ENCODE results near the gene PGS1.

The PGS1 gene

GRCh38 chr17:78414178-78415162, 36.0 kb downstream of the PGS1 start:
- TF ChIP-seq CTCF (IDR thresholded peaks at IDR 0.05; ENCODE audit: low read depth, low read length), result no peak
- no peak for TF ChIP-seq MAX (IDR thresholded peaks at IDR 0.05; ENCODE audit: low read depth, low read length)
- no peak for TF ChIP-seq POLR2A (IDR thresholded peaks at IDR 0.05; ENCODE audit: extremely low read depth, insufficient read length)
- TF ChIP-seq MYC (IDR thresholded peaks at IDR 0.05; ENCODE audit: low read depth, low read length), result no peak
- no peak for DNase-seq (ENCODE audit: low read depth)
- H3K4me3 ChIP-seq (ENCODE audit: low read depth, low read length), result no peak overlapping the region

- H3K4me3 ChIP-seq (ENCODE audit: low read depth, low read length), result no peak overlapping the region
- DNase-seq (ENCODE audit: low read depth), result peak; percentile 26
- TF ChIP-seq POLR2A (IDR thresholded peaks at IDR 0.05; ENCODE audit: extremely low read depth, insufficient read length), result no peak
- no peak for TF ChIP-seq CTCF (IDR thresholded peaks at IDR 0.05; ENCODE audit: low read depth, low read length)
- TF ChIP-seq MYC (IDR thresholded peaks at IDR 0.05; ENCODE audit: low read depth, low read length), result no peak
- no peak for TF ChIP-seq MAX (IDR thresholded peaks at IDR 0.05; ENCODE audit: low read depth, low read length)
Observed at GRCh38 chr17:78415821-78416711, 37.6 kb downstream of the PGS1 start.

GRCh38 chr17:78416791-78417530, 38.5 kb downstream of the PGS1 start:
- no peak for TF ChIP-seq CTCF (IDR thresholded peaks at IDR 0.05; ENCODE audit: low read depth, low read length)
- TF ChIP-seq MAX (IDR thresholded peaks at IDR 0.05; ENCODE audit: low read depth, low read length), result no peak
- no peak for TF ChIP-seq POLR2A (IDR thresholded peaks at IDR 0.05; ENCODE audit: extremely low read depth, insufficient read length)
- no peak for TF ChIP-seq MYC (IDR thresholded peaks at IDR 0.05; ENCODE audit: low read depth, low read length)
- no peak overlapping the region for H3K4me3 ChIP-seq (ENCODE audit: low read depth, low read length)
- DNase-seq (ENCODE audit: low read depth), result peak; percentile 69

GRCh38 chr17:78417531-78417909, 39.1 kb downstream of the PGS1 start:
- H3K4me3 ChIP-seq (ENCODE audit: low read depth, low read length), result no peak overlapping the region
- no peak for DNase-seq (ENCODE audit: low read depth)
- TF ChIP-seq MAX (IDR thresholded peaks at IDR 0.05; ENCODE audit: low read depth, low read length) (no peak), MYC (IDR thresholded peaks at IDR 0.05; ENCODE audit: low read depth, low read length) (no peak), CTCF (IDR thresholded peaks at IDR 0.05; ENCODE audit: low read depth, low read length) (no peak), POLR2A (IDR thresholded peaks at IDR 0.05; ENCODE audit: extremely low read depth, insufficient read length) (no peak)

- H3K4me3 ChIP-seq (ENCODE audit: low read depth, low read length), result no peak overlapping the region
- no peak for DNase-seq (ENCODE audit: low read depth)
Observed at GRCh38 chr17:78418326-78419026, 40.0 kb downstream of the PGS1 start.

More at GRCh38 chr17:78418326-78419026, 40.0 kb downstream of the PGS1 start:
- TF ChIP-seq MAX (IDR thresholded peaks at IDR 0.05; ENCODE audit: low read depth, low read length) (no peak), CTCF (IDR thresholded peaks at IDR 0.05; ENCODE audit: low read depth, low read length) (no peak), POLR2A (IDR thresholded peaks at IDR 0.05; ENCODE audit: extremely low read depth, insufficient read length) (no peak), MYC (IDR thresholded peaks at IDR 0.05; ENCODE audit: low read depth, low read length) (no peak)
